HG03135 (cell line): ENCODE data around the gene GJE1.

Experiments
- ATAC-seq: cut with Tn5 transposase; IDR thresholded peaks from one replicate; pipeline ENCODE4 v1.9.1; 2021; ENCODE audit warnings: mild to moderate bottlenecking, moderate library complexity; ENCODE audit not compliant: unreplicated experiment

Gene GJE1

DNA sequence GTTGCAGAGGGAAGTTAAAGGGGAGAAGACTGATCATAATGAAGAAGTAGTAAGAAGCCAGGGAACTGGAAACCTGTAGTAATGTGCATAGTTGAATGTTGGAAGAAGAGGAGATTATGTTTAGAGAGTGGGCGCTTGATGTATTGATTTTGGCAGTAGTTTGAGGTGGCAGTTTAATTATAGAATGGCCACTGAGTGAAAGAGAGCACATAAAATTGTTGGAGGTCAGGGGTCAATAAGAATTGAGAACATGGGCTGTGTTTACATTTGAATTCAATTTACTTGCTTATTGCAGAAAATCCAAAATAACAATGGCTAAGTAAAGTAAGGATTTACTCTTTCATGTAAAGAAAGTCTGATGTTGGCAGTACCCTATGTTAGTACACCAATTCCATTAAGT, 30.1 kb downstream of the GJE1 start:
- ATAC-seq: no peak

DNA sequence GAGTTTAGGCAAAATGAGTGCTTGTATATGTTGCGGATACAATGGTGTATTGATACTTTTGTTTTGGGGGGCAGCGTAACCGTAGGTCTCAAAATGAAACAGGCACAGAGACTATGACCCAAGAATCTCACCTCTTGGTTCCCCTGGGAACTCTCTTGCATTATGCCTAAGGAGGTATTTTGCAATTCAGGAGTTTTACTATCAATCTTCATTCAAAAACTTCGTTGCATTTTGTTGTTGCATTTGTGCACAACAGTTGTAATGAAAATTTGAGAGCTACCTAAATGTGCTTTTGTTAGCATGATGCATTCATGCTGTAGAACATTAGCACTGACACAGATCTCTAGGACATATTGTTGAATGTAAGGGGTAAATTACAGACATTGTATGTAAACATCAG, 32.5 kb downstream of the GJE1 start:
- no peak for ATAC-seq

- ATAC-seq: no peak
Observed at GRCh38 chr6:142167071-142167470, 34.3 kb downstream of the GJE1 start.

GRCh38 chr6:142167486-142167885, 34.8 kb downstream of the GJE1 start:
- ATAC-seq: no peak

GRCh38 chr6:142171351-142171750, 38.6 kb downstream of the GJE1 start:
- ATAC-seq: no peak

GRCh38 chr6:142172758-142173157, 40.0 kb downstream of the GJE1 start:
- ATAC-seq: no peak

GRCh38 chr6:142173980-142174379, 41.3 kb downstream of the GJE1 start:
- ATAC-seq: no peak

- ATAC-seq: no peak
Observed at GRCh38 chr6:142174703-142175102, 42.0 kb downstream of the GJE1 start.

DNA sequence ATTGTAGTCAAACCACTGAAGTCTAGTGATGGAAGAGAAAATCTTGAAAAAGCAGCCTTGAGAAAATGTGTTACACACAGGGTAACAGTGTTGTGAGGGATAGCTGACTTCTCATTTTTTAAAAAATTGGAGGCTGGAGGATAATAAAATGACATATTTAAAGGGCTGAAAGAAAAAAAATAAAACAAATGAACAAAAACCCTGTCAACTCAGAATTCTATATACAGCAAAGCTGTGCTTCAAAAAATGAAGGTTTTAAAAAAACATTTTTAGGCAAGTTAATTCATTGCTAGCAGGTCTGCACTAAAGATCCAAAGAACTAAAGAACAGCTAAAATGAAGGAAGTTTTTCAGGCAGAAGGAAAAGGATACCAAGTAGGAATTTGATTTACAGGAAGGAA, 45.4 kb downstream of the GJE1 start:
- ATAC-seq: no peak

- no peak for ATAC-seq
Observed at GRCh38 chr6:142182004-142182403, 49.3 kb downstream of the GJE1 start.

- no peak for ATAC-seq
Observed at GRCh38 chr6:142183351-142183750, 50.6 kb downstream of the GJE1 start.

- ATAC-seq: no peak
Observed at GRCh38 chr6:142184307-142184706, 51.6 kb downstream of the GJE1 start.
